Measurements from ENCODE around the gene ADA. TPM values are rescaled to one million over a fixed set of nuclear protein-coding genes. Genes with fewer than 3 reads are reported as not detected.
A peak's percentile ranks its signal among the peaks of the same experiment; 100 is the strongest.

ADA gene
- total RNA-seq, 1 donor from 2014 or later: 8.5 TPM

DNA sequence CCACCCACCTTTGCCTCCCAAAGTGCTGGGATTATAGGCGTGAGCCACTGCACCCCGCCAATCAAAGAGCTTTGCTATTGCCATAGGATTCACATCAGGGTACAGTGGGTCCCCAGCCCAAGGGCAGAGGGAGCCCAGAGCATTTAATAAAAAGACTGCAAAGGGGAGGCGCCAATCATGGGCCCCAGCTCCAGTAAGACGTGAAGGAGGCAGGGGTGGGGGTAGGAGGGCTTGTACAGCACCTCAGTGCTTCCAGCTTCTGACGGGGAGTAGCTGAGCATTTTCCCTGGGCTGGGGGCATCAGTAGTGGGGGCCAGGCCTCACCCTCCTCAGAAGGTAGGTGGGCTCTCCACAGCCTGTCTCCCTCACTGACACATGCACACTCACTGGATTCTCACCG, 1.5 kb downstream of the ADA start:
- no peak for ATAC-seq
- intact Hi-C loops (cut with micrococcal nuclease): no loop called here

GRCh38 chr20:44649126-44649525, 2.4 kb downstream of the ADA start:
- intact Hi-C loops (cut with micrococcal nuclease): no loop called here
- no peak for ATAC-seq
- no peak for DNase-seq

More for the DNA sequence above, 1.5 kb downstream of the ADA start:
- no peak for DNase-seq

DNA sequence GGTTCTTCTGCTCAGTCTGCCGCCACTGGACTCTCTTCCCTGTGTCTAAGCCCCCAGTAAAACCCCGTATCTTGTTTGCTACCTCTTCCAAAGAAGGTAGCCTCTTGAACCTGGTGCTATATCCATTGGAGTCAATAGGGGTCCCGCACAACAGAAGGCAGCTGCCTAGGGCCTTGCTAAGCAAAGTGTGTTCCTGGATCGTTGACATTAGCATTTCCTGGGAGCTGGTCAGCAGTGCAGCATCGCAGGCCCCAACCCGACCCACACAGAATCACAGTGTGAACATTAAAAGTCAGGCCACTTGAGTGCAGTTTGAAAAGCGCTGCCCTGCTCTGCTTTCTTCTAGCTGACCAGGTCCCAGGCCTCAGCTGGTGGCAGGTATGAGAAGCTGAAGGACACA, 2.9 kb downstream of the ADA start:
- ATAC-seq (no peak), DNase-seq (no peak)
- intact Hi-C loops (cut with micrococcal nuclease): no loop called here

DNA sequence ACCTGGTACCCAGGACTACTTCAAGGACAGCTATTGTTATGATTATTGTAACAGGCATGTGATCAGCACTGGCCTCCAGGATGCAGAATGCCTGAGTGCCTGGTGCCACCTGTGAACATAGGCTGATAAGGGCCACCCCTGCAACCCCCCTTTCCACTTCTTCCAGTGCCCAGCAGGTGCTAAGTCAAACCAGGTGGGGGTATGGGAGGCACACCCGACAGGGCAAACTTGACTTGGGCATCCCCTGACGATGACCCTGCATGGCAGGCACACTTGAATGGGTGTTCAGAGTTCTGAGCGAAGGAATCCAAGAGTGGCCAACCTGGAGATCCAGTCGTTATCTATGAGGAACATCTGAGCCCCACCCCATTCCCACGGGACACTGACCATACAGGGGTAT, 3.4 kb downstream of the ADA start:
- intact Hi-C loops (cut with micrococcal nuclease): no loop called here
- ATAC-seq (no peak), DNase-seq (no peak)

GRCh38 chr20:44646641-44647274, 4.7 kb downstream of the ADA start:
- DNase-seq (no peak), ATAC-seq (no peak)
- intact Hi-C loops (cut with micrococcal nuclease): no loop called here

DNA sequence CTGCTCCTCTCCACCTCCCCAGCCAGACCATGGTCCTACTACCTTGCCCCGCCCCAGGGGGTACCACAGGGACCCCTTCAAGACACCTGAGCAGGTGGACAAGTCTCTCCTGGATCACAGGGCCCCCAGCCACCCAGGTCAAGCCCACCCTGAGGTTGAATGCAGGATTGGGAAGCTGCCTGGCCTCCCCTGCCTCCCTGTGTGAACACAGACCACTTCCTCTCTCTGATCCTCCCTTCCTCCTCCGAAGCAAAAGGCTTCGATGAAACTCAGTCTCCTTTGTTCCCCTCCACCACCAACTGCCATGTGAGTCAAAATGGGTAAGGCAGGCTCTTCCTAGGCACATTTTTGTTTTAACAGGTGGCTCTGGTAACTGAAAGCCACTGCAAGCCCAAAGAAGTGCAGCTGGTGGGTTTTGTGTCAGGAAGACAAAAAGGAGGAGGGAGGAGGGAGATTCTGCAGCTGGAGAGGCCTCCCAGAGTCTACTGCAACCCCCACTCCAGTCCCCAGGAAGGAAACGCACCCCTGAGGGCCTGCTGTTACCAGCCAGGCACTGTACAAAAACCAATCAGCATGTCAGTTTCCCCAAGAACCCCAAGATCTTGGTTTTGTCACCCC, 5.4 kb downstream of the ADA start:
- intact Hi-C loops (cut with micrococcal nuclease): no loop called here
- ATAC-seq: no peak

GRCh38 chr20:44644667-44645131, 6.8 kb downstream of the ADA start:
- intact Hi-C loops (cut with micrococcal nuclease): no loop called here
- DNase-seq (no peak), ATAC-seq (no peak)

More for the DNA sequence above, 5.4 kb downstream of the ADA start:
- no peak for DNase-seq

GRCh38 chr20:44644230-44644617, 7.3 kb downstream of the ADA start:
- intact Hi-C loops (cut with micrococcal nuclease): no loop called here
- ATAC-seq (no peak), DNase-seq (no peak)

- peak; percentile 67 for ATAC-seq
- intact Hi-C loops (cut with micrococcal nuclease): no loop called here
- DNase-seq: peak; percentile 78
Observed at GRCh38 chr20:44643596-44644229, 7.8 kb downstream of the ADA start.

DNA sequence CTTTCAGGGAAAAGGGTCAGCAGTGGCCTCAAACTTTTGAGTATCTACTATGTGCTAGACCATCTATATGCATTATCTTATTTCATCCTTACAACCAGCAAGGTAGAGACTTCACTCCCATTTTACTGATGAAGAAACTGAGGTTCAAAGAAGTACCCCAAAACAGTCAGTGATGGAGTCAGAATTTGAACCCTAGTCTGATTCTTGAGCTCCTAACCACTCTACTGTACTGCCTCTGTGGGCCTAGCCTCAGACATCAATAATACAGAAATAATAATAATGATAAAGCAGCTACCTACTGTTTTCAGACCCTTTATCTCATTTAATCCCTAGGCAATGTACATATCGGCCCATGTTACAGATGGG, 8.4 kb downstream of the ADA start:
- no peak for ATAC-seq
- no peak for DNase-seq
- intact Hi-C loops (cut with micrococcal nuclease): no loop called here

DNA sequence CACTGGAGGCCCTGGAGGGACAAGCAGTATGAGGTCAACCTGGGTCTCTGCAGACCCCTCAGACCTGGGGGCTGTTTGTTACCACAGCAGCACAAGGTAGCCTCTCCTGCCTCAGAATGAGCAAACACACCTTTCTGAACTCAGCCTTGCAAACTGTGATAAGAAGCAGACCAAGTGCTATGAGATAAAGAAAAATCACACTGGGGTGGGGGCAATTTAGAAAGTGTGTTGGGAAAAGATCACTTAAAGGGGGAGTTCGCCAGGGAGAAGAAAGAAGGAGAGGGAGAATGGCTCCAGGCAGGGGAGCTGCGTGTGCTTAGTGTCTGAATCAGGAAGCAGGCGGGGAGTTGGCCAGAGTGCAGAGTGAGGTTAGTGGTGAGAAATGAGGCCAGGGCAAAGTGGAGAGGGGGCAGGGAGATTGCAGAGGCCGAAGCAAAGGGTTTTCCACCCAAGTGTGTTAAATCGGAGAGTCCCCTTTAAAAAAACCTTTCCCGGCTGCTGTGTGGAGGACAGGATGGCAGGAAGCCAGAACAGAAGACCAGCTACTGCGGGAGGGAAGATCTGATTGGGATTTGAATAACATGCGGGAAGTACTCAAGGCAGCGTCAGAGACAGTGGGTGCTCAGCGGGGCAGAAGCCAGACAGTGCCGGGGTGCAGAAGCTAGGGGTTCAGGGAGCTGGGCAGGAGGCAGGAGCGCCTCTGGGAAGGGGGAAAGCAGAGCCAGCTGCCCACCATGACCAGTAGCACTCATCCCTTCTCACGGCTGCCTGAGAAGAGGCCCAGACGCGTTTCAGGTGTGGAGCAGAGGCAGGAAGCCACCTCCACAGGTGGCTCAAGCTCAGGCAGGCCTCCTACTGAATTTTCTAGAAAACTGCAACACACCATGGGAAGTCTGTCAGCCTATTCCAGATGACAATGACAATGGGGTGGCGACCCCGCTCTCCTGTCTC, 9.0 kb downstream of the ADA start:
- intact Hi-C loops (cut with micrococcal nuclease): no loop called here
- DNase-seq (peak; percentile 83), ATAC-seq (peak; percentile 67)

DNA sequence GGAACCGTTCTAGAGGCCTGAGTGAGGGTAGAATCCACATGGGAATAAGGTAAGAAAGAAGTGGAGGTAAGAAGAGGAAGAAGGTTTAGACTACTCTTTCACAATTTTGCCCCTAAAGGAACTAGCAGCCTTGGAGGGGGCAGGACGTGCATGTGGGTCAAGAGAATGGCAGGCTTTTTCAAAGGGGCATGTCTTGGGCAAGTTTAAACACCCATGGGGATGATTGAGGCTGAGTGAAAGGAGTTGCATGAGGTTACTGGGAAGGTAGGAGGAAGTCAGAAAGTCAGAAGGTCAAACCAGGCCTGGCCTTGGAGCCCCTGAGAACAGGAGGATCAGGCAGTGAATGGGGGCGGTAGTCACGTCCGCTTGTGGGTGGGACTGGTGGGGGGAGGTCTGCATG, 10.2 kb downstream of the ADA start:
- ATAC-seq (no peak), DNase-seq (no peak)
- intact Hi-C loops (cut with micrococcal nuclease): no loop called here

- no peak for ATAC-seq
- DNase-seq: no peak
- intact Hi-C loops (cut with micrococcal nuclease): no loop called here
Observed at GRCh38 chr20:44640522-44640921, 11.0 kb downstream of the ADA start.

DNA sequence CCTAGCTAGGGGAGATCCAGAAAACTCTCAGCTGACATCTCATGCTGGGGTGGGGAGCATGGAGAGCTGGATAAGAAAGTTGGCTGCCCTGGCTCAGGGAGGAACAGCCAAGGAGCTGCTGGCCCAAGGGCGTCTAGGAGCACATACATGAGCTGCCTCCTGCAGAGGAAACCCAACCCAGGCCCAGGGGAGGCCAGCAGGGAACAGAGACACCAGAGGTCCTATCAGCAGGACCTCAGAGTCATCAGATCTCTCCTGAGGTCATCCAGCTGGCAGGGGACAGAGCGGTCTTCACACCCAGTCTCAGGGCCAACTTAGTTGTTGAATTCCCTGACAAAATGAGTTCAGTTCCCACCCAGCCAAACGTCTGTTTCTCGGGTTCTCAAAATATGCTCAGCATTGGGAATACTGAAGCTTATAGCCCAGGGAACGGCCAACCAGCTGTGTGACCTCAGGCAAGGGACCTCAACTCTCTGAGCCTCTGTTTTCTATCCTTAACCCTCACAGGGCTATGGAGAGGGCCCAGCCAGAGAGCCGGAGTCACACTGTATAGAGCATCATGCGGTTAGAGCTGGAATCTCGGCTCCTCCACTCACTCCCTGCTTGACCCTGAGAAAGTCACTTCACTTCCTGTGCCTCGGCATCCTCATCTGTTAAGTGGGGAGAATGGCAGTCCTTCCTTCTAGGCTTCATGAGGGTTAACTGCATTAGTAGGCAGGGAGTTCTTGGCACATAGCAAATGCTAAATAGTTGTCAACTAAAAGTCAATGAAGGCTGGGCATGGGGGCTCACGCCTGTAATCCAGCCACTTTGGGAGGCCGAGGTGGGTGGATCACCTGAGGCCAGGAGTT, 13.8 kb downstream of the ADA start:
- intact Hi-C loops (cut with micrococcal nuclease): no loop called here
- peak; percentile 93 for ATAC-seq
- DNase-seq: peak; percentile 93

GRCh38 chr20:44637042-44637441, 14.5 kb downstream of the ADA start:
- DNase-seq: no peak
- ATAC-seq: no peak
- intact Hi-C loops (cut with micrococcal nuclease): no loop called here

DNA sequence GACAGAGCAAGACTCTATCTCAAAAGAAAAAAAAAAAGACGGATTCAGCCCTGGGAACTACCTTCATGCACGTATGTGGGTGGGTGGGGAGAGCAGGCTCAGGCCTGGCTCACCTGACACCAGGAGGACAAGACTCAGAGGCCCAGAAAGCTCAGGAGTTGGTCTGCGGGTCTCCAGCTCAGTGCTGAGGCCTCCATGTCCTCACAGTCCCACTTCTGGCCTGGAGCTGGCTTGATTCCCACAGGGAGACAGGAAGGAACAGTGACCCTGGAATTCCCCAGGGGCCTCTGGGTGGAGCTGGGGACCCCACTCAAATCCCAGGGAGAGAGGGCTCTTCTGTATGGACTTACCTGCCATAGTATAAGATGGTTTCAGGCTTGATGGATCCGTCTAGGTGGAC, 15.6 kb downstream of the ADA start:
- no peak for ATAC-seq
- intact Hi-C loops (cut with micrococcal nuclease): no loop called here
- no peak for DNase-seq

DNA sequence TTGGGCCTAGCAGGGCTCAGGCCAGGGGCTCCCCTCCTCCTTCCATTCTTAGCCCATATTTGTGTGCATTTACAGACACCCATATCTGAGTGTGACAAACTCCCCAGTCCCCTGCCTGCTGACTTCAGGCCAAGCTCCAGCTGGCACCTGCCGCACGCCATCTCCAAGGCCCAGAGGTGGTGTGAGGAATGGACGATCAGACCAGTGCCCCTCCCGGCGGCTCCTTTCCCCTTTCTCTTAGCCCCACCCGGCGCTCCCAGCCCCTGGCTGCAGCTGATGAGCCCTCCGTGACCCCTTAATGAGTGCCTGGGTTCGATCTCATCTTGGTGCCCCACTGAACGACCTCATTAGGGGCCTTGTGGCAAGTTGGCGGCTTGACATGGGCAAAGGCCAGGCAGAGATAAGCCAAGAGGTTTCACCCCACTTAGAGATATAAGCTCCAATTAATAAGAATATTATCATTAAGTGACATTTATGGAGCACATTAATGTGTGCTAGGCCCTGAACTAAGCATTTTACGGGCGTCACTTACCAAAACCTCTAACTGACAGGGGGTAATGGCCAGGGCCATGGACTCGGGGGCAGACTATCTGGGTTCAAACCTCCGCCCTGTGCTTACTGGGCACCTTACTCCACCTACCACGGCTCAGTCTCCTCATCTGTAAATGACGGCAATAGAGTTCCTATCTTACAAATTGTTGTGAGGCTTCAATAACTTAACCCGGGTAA, 17.5 kb downstream of the ADA start:
- DNase-seq (no peak), ATAC-seq (no peak)
- intact Hi-C loops (cut with micrococcal nuclease): no loop called here

GRCh38 chr20:44633187-44633810, 18.2 kb downstream of the ADA start:
- intact Hi-C loops (cut with micrococcal nuclease): no loop called here
- ATAC-seq (no peak), DNase-seq (no peak)

Measured in left ventricle myocardium superior (tissue), 1 donor.